ENCODE measurements around the gene N4BP2L2. TPM values are rescaled to one million over a fixed set of nuclear protein-coding genes. Genes with fewer than 3 reads are reported as not detected.

N4BP2L2 gene
- total and polyA plus RNA-seq, 8 donors = 25.5 to 232 (median 123) TPM

DNA sequence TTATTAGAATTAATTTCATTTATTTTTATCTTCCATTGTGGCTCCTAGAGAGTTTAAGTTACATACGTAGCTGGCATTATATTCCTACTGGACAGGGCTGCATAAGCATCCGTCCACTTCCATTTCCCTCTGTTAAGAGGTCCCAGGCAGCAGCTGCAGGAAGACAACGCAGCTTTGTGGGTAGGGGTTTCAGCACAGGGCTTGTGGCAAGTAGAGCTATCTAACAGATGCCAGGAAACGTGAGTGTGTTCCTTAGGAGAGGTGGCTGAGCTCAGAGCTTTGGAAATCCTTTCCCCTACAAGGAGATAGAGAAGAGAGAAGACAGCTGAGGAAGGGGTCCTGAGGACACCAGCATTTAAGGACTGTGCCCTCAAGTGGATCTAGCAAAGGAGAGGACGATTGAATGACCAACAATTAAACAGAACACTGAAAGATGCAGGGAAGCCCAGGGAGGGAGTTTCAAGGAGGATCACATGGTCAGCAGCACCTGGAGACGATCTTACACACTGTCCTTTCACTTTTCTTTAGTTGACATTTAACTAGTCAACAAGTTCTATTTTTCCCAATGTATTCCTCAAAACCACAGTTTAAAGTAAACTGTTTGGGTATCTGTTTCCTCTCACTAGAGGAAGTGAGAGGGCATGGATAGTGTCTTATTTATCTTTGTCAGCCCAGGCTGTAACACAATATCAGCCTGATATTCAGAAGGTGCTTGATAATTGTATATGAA lies 108.4 kb downstream of the N4BP2L2 start:
- H3K9me3 ChIP-seq = no peaks in the 10 kb centered on the region
- H3K27me3 ChIP-seq = no peaks in the 10 kb centered on the region
- intact Hi-C loops (cut with DNase I; ENCODE audit: low total_unique reads) = no loop called here
- H3K4me3 ChIP-seq = no peak overlapping the region
- H3K36me3 ChIP-seq = peaks cover 0 to 12% (median 0%) of the 10 kb centered on the region in 4 donors
- WGBS, 5 donors = 71 to 83% (median 77%) methylated on average over 6 of the region's 6 CpGs
- H3K27ac ChIP-seq = no peak overlapping the region
- H3K4me1 ChIP-seq = peaks cover 14 to 28% (median 22%) of the 10 kb centered on the region in 4 donors
- no peak for TF ChIP-seq POLR2A (IDR thresholded peaks at IDR 0.05)
- TF ChIP-seq, protein P1, sequence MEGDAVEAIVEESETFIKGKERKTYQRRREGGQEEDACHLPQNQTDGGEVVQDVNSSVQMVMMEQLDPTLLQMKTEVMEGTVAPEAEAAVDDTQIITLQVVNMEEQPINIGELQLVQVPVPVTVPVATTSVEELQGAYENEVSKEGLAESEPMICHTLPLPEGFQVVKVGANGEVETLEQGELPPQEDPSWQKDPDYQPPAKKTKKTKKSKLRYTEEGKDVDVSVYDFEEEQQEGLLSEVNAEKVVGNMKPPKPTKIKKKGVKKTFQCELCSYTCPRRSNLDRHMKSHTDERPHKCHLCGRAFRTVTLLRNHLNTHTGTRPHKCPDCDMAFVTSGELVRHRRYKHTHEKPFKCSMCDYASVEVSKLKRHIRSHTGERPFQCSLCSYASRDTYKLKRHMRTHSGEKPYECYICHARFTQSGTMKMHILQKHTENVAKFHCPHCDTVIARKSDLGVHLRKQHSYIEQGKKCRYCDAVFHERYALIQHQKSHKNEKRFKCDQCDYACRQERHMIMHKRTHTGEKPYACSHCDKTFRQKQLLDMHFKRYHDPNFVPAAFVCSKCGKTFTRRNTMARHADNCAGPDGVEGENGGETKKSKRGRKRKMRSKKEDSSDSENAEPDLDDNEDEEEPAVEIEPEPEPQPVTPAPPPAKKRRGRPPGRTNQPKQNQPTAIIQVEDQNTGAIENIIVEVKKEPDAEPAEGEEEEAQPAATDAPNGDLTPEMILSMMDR (IDR thresholded peaks at IDR 0.05) = no peak
- no peak for TF ChIP-seq EP300 (IDR thresholded peaks at IDR 0.05)
- TF ChIP-seq POLR2AphosphoS5 (IDR thresholded peaks at IDR 0.05) = no peak
- peak in 1 of 2 donors; percentile 15 for DNase-seq

- Histone ChIP-seq H3K4me1 (peaks cover 14 to 32% (median 22%) of the 10 kb centered on the region in 4 donors), H3K9me3 (no peaks in the 10 kb centered on the region), H3K4me3 (no peak overlapping the region), H3K27me3 (no peaks in the 10 kb centered on the region), H3K36me3 (peaks cover 0 to 12% (median 0%) of the 10 kb centered on the region in 4 donors), H3K27ac (peak overlapping the region in 4 of 5 donors; percentile 86 to 95 (median 92))
- intact Hi-C loops (cut with DNase I; ENCODE audit: low total_unique reads) = no loop called here
- no peak for TF ChIP-seq EP300 (IDR thresholded peaks at IDR 0.05)
- TF ChIP-seq, protein P1 (IDR thresholded peaks at IDR 0.05) = no peak
- DNase-seq = no peak
- WGBS, 5 donors = 94 to 98% (median 97%) methylated on average over 6 of the region's 6 CpGs
Measured at GRCh38 chr13:32429433-32429909, 109.1 kb downstream of the N4BP2L2 start.

GRCh38 chr13:32428581-32429432 lies 109.8 kb downstream of the N4BP2L2 start:
- Histone ChIP-seq H3K4me1 (peaks cover 14 to 37% (median 22%) of the 10 kb centered on the region in 4 donors), H3K27me3 (no peaks in the 10 kb centered on the region), H3K9me3 (no peaks in the 10 kb centered on the region), H3K4me3 (peak overlapping the region; percentile 87 to 89 (median 88)), H3K36me3 (peaks cover 0 to 12% (median 3%) of the 10 kb centered on the region in 4 donors), H3K27ac (peak overlapping the region; percentile 86 to 95 (median 90))
- DNase-seq = peak in 1 of 2 donors; percentile 52
- intact Hi-C loops (cut with DNase I; ENCODE audit: low total_unique reads) = no loop called here
- WGBS, 5 donors = 47 to 58% (median 50%) methylated on average over 9 of the region's 9 CpGs
- TF ChIP-seq POLR2AphosphoS5 (IDR thresholded peaks at IDR 0.05) (no peak), POLR2A (IDR thresholded peaks at IDR 0.05) (no peak), EP300 (IDR thresholded peaks at IDR 0.05) (no peak)
- TF ChIP-seq, protein P1 (IDR thresholded peaks at IDR 0.05) = no peak

DNA sequence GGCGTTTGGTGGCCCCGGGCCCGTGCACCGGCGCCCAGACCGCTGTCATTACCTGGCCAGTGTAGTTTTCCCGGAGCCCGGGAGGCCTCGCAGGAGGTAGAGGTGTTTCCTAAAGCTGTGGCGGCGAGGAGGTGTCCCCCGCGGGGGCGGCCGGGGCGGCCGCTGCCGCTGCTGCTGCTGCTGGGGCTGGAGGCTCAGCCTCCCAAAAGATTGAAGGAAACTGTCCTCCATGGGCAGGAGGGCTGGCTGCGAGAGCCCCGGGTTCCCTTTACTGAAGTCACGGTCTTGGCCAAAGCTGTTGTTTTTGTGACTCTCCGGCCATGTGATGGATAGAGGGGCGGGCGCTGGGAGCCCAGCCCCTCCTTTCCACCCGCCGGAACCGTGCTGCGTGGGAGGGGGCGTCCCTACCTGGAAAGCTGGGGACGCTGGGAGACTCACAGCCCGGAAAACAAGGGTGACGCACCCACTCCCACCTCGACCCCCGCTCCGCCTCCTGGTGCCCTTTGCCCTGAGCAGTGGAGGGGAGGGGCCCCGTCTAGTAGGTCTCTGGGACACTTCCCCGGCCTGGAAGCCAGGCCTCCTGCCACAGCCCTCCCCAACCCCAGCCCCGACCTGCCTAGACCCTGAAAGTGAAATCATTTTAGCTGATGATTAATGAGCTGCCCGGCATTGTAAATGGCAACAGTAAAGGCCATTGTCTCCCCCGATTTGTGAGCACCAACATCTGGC lies 110.6 kb downstream of the N4BP2L2 start, which contains the start of gene N4BP2L1:
Gene N4BP2L1, minus strand, starts transcription at position 279 of the 729 bp plus-strand sequence. Its CDS starts 48 bp downstream, at position 231.
- Histone ChIP-seq H3K27me3 (no peaks in the 10 kb centered on the region), H3K4me3 (peak within 1 kb of the TSS; percentile 87 to 89 (median 88)), H3K36me3 (peaks cover 0 to 12% (median 3%) of the 10 kb centered on the region in 4 donors), H3K4me1 (peaks cover 14 to 40% (median 22%) of the 10 kb centered on the region in 4 donors), H3K27ac (peak within 1 kb of the TSS; percentile 86 to 95 (median 90)), H3K9me3 (no peaks in the 10 kb centered on the region)
- TF ChIP-seq POLR2AphosphoS5 (IDR thresholded peaks at IDR 0.05) = peak; percentile 89 to 97 (median 92)
- TF ChIP-seq, protein P1 (IDR thresholded peaks at IDR 0.05) = no peak
- TF ChIP-seq EP300 (IDR thresholded peaks at IDR 0.05) = no peak
- DNase-seq = peak; percentile 71 to 92
- intact Hi-C loops (cut with DNase I; ENCODE audit: low total_unique reads) = no loop called here
- whole genome bisulfite sequencing, 5 donors = 0 to 2% (median 0%) methylated on average over 19 to 40 of the region's 40 CpGs

Measured in stomach (tissue), 9 donors.